ENCODE results near the gene APRT.

Gene APRT

GRCh38 chr16:88792668-88793250 is 19.0 kb downstream of the APRT start:
- H3K36me3 ChIP-seq (ENCODE audit: control insufficient read depth in 1 of 2, insufficient read depth in 2 of 2, low read depth in 1 of 2, low read length in 2 of 2), result no peaks in the 10 kb centered on the region
- H2AFZ ChIP-seq (ENCODE audit: low read depth, low read length), result no peak overlapping the region
- H3K27me3 ChIP-seq (ENCODE audit: control insufficient read depth in 1 of 2, insufficient read depth in 1 of 2, low read length in 2 of 2), result peaks cover 4 to 31% of the 10 kb centered on the region in 2 experiments
- 91% methylated on average over 12 of the region's 12 CpGs for WGBS
- no peaks in the 10 kb centered on the region for H3K79me1 ChIP-seq (replicated peaks; ENCODE audit: low read length, poor library complexity, severe bottlenecking)
- H3K4ac ChIP-seq (ENCODE audit: low read depth in 1 of 2, low read length in 2 of 2), result no peak overlapping the region
- H3K4me3 ChIP-seq (ENCODE audit: insufficient read depth in 1 of 2, low read depth in 1 of 2, low read length in 2 of 2), result no peak overlapping the region
- no peak overlapping the region for H3K9ac ChIP-seq (ENCODE audit: low read length)
- H3K4me1 ChIP-seq (ENCODE audit: control insufficient read depth, insufficient read depth, low read depth, low read length), result peaks cover 31% of the 10 kb centered on the region
- H3K23ac ChIP-seq (ENCODE audit: low read length in 2 of 2), result no peak overlapping the region
- DNase-seq, result no peak
- H2BK5ac ChIP-seq (ENCODE audit: low read depth, low read length, poor library complexity, severe bottlenecking), result no peak overlapping the region
- H3K4me2 ChIP-seq (ENCODE audit: low read length, poor library complexity, severe bottlenecking), result no peak overlapping the region
- no peak overlapping the region for H4K91ac ChIP-seq (ENCODE audit: low read length)
- no peak overlapping the region for H2AK5ac ChIP-seq (ENCODE audit: low read length, severe bottlenecking)
- H4K8ac ChIP-seq (ENCODE audit: low read length), result no peak overlapping the region
- H2BK120ac ChIP-seq (ENCODE audit: low read depth, low read length), result no peak overlapping the region
- no peak overlapping the region for H3K18ac ChIP-seq (ENCODE audit: low read depth in 1 of 2, low read length in 2 of 2)
- H3K27ac ChIP-seq (ENCODE audit: low read length, poor library complexity, severe bottlenecking), result no peak overlapping the region
- H2BK12ac ChIP-seq (ENCODE audit: low read length in 2 of 2), result peak overlapping the region in 1 of 2 experiments; percentile 19
- H3K9me3 ChIP-seq (ENCODE audit: control insufficient read depth, low read length), result no peaks in the 10 kb centered on the region
- H2BK15ac ChIP-seq (ENCODE audit: low read depth, poor library complexity, severe bottlenecking), result peak overlapping the region; percentile 6
- H3K14ac ChIP-seq (ENCODE audit: low read length in 2 of 2), result no peak overlapping the region

DNA sequence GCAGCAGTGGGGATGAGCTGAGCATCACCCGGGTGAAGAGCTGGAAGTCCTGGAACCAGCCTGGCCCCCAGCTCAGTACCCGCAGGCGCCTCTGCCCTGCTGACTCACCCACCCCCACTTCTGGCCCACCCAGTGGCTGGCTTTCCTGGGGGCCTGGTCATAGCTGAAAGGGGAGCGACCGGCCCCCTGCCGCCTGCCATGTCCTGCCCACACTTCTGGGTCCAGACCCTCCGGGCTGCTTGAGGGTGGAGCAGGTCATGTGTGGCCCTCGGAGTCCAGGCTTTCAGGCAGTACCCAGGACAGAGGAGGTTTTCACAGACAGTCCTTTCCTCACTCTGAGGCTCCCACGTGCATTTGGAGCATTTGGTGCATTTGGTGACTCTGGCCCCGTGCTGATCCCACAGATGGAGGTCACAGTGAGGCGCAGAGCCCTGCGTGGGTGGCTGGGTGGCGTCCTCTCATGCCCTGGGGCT is 19.6 kb downstream of the APRT start:
- Histone ChIP-seq H3K14ac (ENCODE audit: low read length in 2 of 2) (no peak overlapping the region), H3K79me1 (replicated peaks; ENCODE audit: low read length, poor library complexity, severe bottlenecking) (no peaks in the 10 kb centered on the region), H3K23ac (ENCODE audit: low read length in 2 of 2) (no peak overlapping the region), H3K9me3 (ENCODE audit: control insufficient read depth, low read length) (no peaks in the 10 kb centered on the region), H2BK5ac (ENCODE audit: low read depth, low read length, poor library complexity, severe bottlenecking) (no peak overlapping the region), H2BK120ac (ENCODE audit: low read depth, low read length) (no peak overlapping the region), H3K4me2 (ENCODE audit: low read length, poor library complexity, severe bottlenecking) (no peak overlapping the region), H3K27ac (ENCODE audit: low read length, poor library complexity, severe bottlenecking) (no peak overlapping the region), H3K27me3 (ENCODE audit: control insufficient read depth in 1 of 2, insufficient read depth in 1 of 2, low read length in 2 of 2) (peaks cover 4 to 31% of the 10 kb centered on the region in 2 experiments), H3K4ac (ENCODE audit: low read depth in 1 of 2, low read length in 2 of 2) (no peak overlapping the region), H2AK5ac (ENCODE audit: low read length, severe bottlenecking) (no peak overlapping the region), H3K4me3 (ENCODE audit: insufficient read depth in 1 of 2, low read depth in 1 of 2, low read length in 2 of 2) (no peak overlapping the region), H2BK15ac (ENCODE audit: low read depth, poor library complexity, severe bottlenecking) (no peak overlapping the region), H2BK12ac (ENCODE audit: low read length in 2 of 2) (no peak overlapping the region), H2AFZ (ENCODE audit: low read depth, low read length) (no peak overlapping the region), H3K4me1 (ENCODE audit: control insufficient read depth, insufficient read depth, low read depth, low read length) (peaks cover 31% of the 10 kb centered on the region), H3K9ac (ENCODE audit: low read length) (no peak overlapping the region), H3K18ac (ENCODE audit: low read depth in 1 of 2, low read length in 2 of 2) (no peak overlapping the region), H3K36me3 (ENCODE audit: control insufficient read depth in 1 of 2, insufficient read depth in 2 of 2, low read depth in 1 of 2, low read length in 2 of 2) (no peaks in the 10 kb centered on the region), H4K91ac (ENCODE audit: low read length) (no peak overlapping the region), H4K8ac (ENCODE audit: low read length) (no peak overlapping the region)
- WGBS, result 87% methylated on average over 13 of the region's 13 CpGs
- no peak for DNase-seq

DNA sequence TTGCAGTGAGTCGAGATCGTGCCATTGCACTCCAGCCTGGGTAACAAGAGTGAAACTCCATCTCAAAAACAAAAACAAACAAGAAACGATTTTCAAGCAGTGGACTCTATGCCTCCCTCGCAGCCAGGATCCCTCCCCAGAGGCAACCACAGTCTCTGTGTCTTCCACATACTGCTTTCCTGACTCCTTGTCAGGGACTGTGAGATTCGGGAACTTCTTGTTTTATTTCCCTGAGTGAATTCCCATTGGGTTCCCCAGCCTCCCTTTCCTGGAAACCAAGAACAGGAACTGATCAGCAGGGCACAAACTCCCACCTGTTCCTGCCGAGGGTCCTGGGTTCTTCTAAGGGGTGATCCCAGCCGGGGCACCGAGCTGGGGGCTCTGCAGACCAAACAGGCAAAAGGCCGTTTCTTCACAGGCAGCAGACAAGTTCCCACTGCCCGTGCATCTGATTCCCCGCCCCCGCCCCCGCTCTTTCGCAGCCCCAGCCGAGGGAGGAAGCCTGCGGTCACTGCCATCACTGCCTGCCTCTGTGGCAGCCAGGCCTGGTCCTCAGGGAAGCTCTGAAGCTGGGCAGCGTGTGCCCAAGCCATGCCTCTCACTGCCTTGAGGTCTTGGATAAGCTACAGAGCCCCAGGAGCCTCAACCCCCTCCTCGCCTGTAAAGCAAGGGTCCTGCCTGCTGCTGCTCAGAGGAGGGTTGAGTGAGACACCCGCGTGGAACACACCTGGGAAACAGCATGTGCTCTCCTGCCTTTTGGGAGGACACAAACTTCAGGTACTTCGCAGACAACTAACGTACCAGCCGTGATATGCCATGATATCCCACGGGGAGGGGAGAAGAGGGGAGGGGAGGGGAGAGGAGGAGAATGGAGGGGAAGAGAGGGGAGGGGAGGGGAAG is 21.2 kb downstream of the APRT start:
- Histone ChIP-seq H2AFZ (ENCODE audit: low read depth, low read length) (no peak overlapping the region), H4K91ac (ENCODE audit: low read length) (peak overlapping the region; percentile 78), H3K9ac (ENCODE audit: low read length) (no peak overlapping the region), H3K36me3 (ENCODE audit: control insufficient read depth in 1 of 2, insufficient read depth in 2 of 2, low read depth in 1 of 2, low read length in 2 of 2) (no peaks in the 10 kb centered on the region), H2BK12ac (ENCODE audit: low read length in 2 of 2) (peak overlapping the region in 1 of 2 experiments; percentile 52), H2BK120ac (ENCODE audit: low read depth, low read length) (no peak overlapping the region), H3K9me3 (ENCODE audit: control insufficient read depth, low read length) (no peaks in the 10 kb centered on the region), H3K4me2 (ENCODE audit: low read length, poor library complexity, severe bottlenecking) (peak overlapping the region; percentile 26), H3K27me3 (ENCODE audit: control insufficient read depth in 1 of 2, insufficient read depth in 1 of 2, low read length in 2 of 2) (peaks cover 4 to 31% of the 10 kb centered on the region in 2 experiments), H3K4me3 (ENCODE audit: insufficient read depth in 1 of 2, low read depth in 1 of 2, low read length in 2 of 2) (peak overlapping the region in 1 of 2 experiments; percentile 41), H3K4me1 (ENCODE audit: control insufficient read depth, insufficient read depth, low read depth, low read length) (peaks cover 35% of the 10 kb centered on the region), H4K8ac (ENCODE audit: low read length) (peak overlapping the region; percentile 90), H2AK5ac (ENCODE audit: low read length, severe bottlenecking) (peak overlapping the region; percentile 13), H3K79me1 (replicated peaks; ENCODE audit: low read length, poor library complexity, severe bottlenecking) (no peaks in the 10 kb centered on the region), H3K27ac (ENCODE audit: low read length, poor library complexity, severe bottlenecking) (no peak overlapping the region), H3K14ac (ENCODE audit: low read length in 2 of 2) (no peak overlapping the region), H2BK5ac (ENCODE audit: low read depth, low read length, poor library complexity, severe bottlenecking) (no peak overlapping the region), H3K18ac (ENCODE audit: low read depth in 1 of 2, low read length in 2 of 2) (peak overlapping the region in 1 of 2 experiments; percentile 83), H3K23ac (ENCODE audit: low read length in 2 of 2) (no peak overlapping the region), H2BK15ac (ENCODE audit: low read depth, poor library complexity, severe bottlenecking) (peak overlapping the region; percentile 65), H3K4ac (ENCODE audit: low read depth in 1 of 2, low read length in 2 of 2) (peak overlapping the region; percentile 66 to 67)
- DNase-seq, result peak; percentile 42
- 39% methylated on average over 20 of the region's 24 CpGs for WGBS

GRCh38 chr16:88789594-88789993 is 22.1 kb downstream of the APRT start:
- no peak overlapping the region for H3K23ac ChIP-seq (ENCODE audit: low read length in 2 of 2)
- no peak overlapping the region for H3K4ac ChIP-seq (ENCODE audit: low read depth in 1 of 2, low read length in 2 of 2)
- H4K8ac ChIP-seq (ENCODE audit: low read length), result no peak overlapping the region
- DNase-seq, result no peak
- peaks cover 4 to 31% of the 10 kb centered on the region in 2 experiments for H3K27me3 ChIP-seq (ENCODE audit: control insufficient read depth in 1 of 2, insufficient read depth in 1 of 2, low read length in 2 of 2)
- H3K14ac ChIP-seq (ENCODE audit: low read length in 2 of 2), result peak overlapping the region in 1 of 2 experiments; percentile 48
- no peak overlapping the region for H3K4me3 ChIP-seq (ENCODE audit: insufficient read depth in 1 of 2, low read depth in 1 of 2, low read length in 2 of 2)
- H3K9me3 ChIP-seq (ENCODE audit: control insufficient read depth, low read length), result no peaks in the 10 kb centered on the region
- no peak overlapping the region for H3K27ac ChIP-seq (ENCODE audit: low read length, poor library complexity, severe bottlenecking)
- H2BK5ac ChIP-seq (ENCODE audit: low read depth, low read length, poor library complexity, severe bottlenecking), result no peak overlapping the region
- H3K18ac ChIP-seq (ENCODE audit: low read depth in 1 of 2, low read length in 2 of 2), result no peak overlapping the region
- H2BK120ac ChIP-seq (ENCODE audit: low read depth, low read length), result no peak overlapping the region
- 82% methylated on average over 7 of the region's 7 CpGs for WGBS
- H4K91ac ChIP-seq (ENCODE audit: low read length), result no peak overlapping the region
- H3K4me1 ChIP-seq (ENCODE audit: control insufficient read depth, insufficient read depth, low read depth, low read length), result peaks cover 38% of the 10 kb centered on the region
- no peak overlapping the region for H2AFZ ChIP-seq (ENCODE audit: low read depth, low read length)
- no peak overlapping the region for H3K9ac ChIP-seq (ENCODE audit: low read length)
- no peak overlapping the region for H3K4me2 ChIP-seq (ENCODE audit: low read length, poor library complexity, severe bottlenecking)
- H3K36me3 ChIP-seq (ENCODE audit: control insufficient read depth in 1 of 2, insufficient read depth in 2 of 2, low read depth in 1 of 2, low read length in 2 of 2), result no peaks in the 10 kb centered on the region
- peak overlapping the region in 1 of 2 experiments; percentile 63 for H2BK12ac ChIP-seq (ENCODE audit: low read length in 2 of 2)
- H2BK15ac ChIP-seq (ENCODE audit: low read depth, poor library complexity, severe bottlenecking), result no peak overlapping the region
- H2AK5ac ChIP-seq (ENCODE audit: low read length, severe bottlenecking), result peak overlapping the region; percentile 49
- H3K79me1 ChIP-seq (replicated peaks; ENCODE audit: low read length, poor library complexity, severe bottlenecking), result no peaks in the 10 kb centered on the region

Data from mesenchymal stem cell (in vitro differentiated cells and primary cell).